HG03045 (cell line): ENCODE results near the gene HS3ST6.
A peak's percentile ranks its signal among the peaks of the same experiment; 100 is the strongest.
"Not testable (repeated sequence)": the region's sequence is repeated elsewhere in the genome, so short reads cannot be mapped to it uniquely, and the experiment has no call there.

Experiments
- ATAC-seq: cut with Tn5 transposase; IDR thresholded peaks from one replicate; pipeline ENCODE4 v1.9.1; 2021; ENCODE audit warnings: mild to moderate bottlenecking, moderate library complexity; ENCODE audit not compliant: unreplicated experiment

The HS3ST6 gene

DNA sequence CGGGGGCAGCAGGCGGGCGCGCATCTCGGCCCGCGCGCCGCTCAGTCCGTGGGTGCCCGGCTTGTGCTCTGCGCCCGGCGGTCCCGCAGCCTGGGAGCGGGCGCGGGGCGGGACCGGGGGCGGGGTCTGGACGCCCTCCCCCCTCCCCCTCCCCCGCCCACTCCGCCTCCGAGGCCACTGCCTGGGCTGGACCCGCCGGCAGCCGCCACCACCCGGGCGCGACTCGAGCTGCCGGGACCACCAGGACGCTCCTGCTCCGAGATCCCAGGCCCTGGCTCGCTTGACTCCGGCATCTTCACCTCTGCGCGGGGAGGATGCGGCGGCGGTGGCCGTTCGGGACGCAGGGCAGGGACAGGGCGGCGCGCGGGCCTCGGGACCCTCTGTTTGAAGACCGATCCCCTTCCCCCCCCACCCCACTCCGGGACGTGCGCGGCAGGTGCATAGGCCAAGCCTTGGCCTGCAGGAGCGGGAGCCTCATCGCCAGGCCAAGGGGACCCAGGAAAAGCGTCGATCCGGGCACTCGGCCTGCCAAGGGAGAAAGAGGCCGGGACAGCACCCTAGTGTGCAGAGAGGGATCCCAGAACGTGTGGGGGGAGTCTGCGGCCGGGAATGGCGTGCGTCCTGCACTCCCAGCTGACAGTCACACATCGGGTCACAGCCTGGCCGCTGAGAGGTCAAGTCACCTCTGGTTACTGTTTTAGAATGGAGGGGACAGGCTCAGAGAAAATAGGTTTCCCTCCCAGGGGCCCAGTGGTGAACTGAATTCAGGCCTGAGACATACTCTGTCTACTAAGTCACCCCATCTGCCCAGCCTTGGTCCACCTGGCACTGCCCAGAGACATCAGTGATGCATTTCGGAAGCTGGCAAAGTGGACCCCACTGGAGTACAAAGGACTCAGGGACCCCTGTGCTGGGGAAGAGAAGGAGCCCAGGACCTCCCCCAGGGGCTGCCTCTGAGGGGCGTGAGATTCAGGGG lies at the start of gene HS3ST6:
HS3ST6 (minus strand) TSS at position 65 of the 976 bp plus-strand sequence. CDS start 92 bp downstream, outside the sequence.
- no peak for ATAC-seq

DNA sequence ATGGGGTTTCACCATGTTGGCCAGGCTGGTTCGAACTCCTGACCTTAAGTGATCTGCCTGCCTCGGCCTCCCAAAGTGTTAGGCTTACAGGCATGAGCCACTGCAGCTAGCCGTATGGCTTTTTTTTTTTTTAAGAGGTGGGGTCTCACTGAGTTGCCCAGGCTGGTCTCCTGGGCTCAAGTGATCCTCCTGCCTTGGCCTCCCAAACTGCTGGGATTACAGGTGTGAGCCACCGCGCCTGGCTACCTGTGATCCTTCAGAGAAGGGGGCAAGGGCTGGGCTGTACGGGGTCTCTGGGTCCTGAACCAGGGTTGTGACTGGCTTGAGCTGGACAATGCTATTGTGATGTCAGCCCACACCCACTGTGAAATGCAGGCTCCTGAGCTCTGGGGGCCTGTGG lies 48.2 kb upstream of the HS3ST6 start, which contains the start of gene RNF151:
RNF151 (plus strand) TSS at position 397 of the 400 bp plus-strand sequence. CDS start 26 bp downstream, outside the sequence.
- no peak for ATAC-seq

GRCh38 chr16:1965396-1966001 lies 47.3 kb upstream of the HS3ST6 start:
- no peak for ATAC-seq

DNA sequence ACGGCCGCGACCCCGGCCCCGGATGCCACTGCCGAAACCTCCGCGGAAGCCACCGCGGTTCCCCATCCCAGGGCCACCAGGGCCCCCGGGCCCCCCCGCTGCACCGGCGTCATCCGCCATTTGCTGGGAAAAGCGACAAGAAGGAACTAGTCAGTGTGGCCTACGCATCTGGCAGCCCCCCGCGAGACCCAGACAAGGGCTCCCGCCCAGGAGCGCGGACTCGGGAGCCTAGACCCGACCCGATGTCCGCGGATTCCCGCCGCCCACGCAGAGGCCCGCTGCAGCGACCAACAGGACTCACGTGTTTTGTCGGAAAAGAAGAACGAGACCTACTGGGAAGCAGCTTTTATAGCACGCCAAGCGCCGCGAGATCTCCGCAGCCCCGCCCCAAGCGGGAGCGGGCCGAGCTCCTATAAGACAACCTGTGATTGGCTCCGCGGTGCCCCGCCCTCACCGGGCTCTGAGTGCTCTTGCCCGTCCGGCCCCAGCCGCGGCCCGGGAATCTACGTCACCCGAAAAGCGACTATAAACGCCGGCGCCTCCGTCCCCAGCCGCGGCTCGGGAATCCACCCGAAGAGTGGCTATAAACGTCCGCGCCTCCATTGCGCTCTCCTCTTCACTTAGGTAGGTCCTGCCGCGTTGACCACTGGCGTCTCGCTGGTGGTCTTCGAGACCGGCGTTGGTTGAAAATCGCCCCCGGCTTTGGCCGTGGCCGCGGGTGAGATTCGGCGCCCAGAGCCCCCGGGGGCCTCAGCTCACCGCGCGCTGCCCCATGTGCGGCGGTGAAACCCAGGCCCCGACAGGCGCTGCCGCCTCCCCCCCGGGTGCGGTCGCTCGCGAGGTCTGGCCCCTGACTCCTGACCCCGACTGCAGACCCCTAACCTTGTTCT lies 46.5 kb upstream of the HS3ST6 start, which contains the start of gene RPS2:
RPS2 (minus strand) TSS at position 321 of the 890 bp plus-strand sequence; CDS start at position 120, 201 bp downstream.
- peak; percentile 78 for ATAC-seq

DNA sequence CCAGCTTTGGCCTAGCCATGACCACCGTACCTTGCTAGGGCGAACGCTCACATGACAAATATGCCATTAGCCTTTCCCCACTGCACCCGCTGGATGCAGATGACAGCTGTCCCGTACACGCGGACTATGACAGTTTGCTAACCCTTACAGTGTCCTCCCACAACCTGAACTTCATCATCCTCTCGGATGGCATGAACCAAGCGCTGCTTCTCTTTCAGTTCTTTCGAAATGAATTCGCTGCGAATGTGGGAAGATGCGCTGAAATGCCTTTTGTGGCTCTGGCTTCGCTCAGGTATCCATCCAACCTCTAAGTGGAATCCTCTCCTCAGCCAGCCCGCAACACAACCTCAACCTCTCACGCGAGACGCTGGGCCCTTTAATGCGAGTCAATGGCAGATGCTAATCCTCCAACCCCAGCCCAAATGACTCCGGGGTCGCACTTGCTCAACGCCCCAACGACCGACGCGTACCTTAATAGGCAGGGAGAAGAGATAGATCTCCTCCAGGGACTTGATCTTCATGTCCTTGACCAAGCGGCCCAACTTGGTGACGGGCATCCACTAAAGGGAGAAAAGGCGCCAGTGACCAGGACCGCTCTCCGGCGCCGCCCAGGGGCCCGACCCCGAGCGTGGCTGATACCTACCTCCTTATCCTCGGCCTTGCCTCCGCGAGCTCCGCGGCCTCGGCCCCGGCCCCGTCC lies 45.7 kb upstream of the HS3ST6 start:
- ATAC-seq, result peak; percentile 5

DNA sequence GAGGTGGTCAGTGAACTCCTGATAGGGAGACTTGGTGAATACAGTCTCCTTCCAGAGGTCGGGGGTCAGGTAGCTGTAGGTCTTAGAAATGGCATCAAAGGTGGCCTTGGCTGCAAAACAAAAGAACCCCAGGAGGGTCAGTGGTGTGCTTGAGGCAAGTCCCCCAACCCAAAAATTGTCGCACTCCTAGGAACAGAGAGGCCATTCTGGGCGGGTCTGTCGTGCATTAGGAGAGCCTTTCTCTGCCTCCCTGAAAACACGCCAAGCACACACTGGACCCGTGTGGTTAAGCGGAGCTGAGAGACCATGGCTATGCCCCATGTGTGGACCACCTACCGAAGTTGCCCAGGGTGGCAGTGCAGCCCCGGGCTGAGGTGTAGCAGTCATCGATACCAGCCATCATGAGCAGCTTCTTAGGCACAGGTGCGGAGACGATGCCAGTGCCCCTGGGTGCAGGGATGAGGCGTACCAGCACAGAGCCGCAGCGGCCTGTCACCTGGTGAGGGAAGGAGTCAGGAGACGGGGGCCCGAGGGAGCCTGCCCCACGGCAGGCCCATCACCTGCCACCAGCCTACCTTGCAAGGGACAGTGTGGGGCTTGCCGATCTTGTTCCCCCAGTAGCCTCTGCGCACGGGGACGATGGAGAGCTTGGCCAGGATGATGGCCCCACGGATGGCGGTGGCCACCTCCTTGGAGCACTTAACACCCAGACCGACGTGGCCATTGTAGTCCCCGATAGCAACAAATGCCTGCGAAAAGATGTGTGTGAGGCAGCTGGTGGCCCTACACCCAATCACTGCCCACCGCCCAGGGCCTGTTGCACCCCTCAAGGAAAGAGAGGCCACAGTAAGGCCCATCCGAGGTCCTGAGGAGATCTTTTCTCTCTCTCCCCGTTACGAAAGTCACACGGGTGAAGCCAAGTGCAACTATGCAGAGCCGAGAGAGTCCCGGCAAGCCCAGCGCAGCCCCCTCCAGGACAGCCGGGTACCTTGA lies 44.2 kb upstream of the HS3ST6 start:
- not testable (repeated sequence) for ATAC-seq

DNA sequence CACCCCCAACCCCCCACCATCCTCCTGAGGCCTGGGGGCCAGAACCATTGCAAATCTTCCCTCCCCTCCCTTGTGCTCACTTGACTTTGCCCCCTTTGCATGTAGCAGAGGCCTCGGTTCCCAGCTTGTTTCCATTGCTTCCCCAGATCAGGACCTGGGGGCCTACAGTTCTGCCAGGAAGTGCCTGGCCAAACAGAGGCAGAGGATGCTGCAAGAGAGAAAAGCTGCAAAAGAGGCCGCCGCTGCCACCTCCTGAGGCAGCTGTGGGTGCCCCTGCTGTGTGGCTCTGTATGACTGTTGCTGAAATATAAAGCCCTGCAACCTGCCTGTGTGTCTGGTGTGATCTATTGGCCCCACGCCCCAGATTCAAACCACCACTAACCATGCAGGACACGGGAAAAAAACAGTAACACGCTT lies 43.4 kb upstream of the HS3ST6 start:
- no peak for ATAC-seq

GRCh38 chr16:1960665-1961630 lies 42.7 kb upstream of the HS3ST6 start:
- ATAC-seq, result no peak

DNA sequence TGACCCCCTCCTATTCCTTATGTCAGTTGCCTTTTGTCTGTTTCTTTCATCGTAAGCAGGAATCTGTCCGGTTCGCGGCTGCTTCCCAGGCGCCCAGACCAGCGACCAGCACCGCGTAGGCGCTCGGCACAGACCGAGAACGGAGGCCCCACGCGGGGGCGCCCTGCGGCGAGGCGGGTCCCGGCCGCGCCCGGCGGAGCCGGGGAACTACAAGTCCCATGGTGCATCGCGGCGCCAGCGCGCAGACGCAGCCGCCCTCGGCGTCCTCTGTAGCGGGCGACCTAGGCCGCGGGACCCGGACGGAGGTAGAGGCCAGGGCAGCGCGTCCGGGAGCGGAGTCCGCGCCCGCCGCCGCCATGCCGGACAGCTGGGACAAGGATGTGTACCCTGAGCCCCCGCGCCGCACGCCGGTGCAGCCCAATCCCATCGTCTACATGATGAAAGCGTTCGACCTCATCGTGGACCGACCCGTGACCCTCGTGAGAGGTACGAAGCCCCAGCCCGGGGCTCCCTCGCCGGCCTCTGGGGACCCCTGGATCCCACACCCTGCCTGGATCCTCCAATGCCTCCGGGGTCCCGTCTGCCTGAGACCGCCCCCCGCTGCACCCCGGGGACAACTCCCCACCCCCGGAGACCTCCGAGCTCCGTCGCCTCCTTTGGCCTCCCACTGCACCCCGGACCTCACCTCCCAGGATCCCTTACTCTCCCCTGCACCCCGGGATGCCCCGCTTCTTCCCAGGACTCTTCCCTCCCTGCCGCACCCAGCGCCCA lies 41.2 kb upstream of the HS3ST6 start, which contains the start of gene NDUFB10:
NDUFB10 (plus strand) TSS at position 270 of the 771 bp plus-strand sequence; CDS start at position 357, 87 bp downstream.
- ATAC-seq, result peak; percentile 71

DNA sequence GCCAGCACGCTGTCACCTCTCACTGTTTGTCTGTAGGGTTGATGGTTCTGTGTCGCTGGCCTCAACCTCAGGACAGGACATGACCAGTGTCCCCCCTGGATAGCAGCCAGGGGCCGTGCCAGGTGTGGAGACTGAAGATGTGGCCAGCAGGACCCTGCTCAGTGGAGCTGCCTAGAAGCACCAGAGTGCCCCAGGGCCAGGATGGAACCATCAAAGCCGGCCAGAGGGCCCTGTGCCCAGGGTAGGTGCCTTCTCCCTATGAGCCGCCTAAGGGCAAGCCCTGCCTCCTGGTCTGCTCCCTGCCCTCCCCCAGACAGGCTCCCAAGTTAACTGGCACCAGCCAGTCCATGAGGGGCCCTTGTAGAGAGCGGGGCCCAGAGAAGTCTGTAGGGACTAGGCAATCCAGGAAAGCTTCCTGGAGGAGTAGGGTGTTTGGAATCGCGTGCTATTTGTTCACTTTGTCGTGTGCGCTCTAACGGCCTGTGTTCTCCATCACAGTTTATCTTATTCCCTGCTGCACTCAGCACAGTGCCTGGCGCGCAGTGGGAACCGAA lies 40.6 kb upstream of the HS3ST6 start:
- ATAC-seq, result no peak

DNA sequence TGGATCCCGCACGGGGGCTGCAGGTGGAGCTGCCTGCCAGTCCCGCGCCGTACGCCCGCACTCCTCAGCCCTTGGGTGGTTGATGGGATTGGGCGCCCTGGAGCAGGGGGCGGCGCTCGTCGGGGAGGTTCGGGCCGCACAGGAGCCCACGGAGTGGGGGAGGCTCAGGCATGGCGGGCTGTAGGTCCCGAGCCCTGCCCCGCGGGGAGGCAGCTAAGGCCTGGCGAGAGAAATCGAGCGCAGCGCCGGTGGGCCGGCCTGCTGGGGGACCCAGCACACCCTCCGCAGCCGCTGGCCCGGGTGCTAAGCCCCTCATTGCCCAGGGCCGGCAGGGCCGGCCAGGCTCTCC lies 39.9 kb upstream of the HS3ST6 start:
- ATAC-seq, result not testable (repeated sequence)

GRCh38 chr16:1957434-1958142 lies 39.4 kb upstream of the HS3ST6 start:
- ATAC-seq, result not testable (repeated sequence)

DNA sequence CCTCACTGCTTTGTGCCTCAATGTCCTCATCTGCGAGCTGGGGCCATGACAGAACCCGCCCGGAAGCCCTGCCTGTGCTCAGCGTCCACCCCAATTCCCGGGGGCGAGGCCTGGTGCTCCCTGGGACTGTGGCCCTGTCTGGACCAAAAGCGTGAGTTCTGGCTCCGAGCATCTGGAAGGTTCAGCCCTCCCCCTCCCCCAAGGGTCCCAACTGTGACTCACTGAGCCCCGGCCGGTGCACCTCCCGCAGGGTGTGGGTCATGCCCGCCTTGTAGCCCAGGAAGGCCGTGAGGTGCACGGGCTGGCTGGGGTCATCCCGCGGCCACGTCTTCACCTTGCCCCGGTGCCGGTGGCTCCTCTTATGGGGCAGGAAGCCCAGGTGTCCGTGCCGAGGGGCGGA lies 35.5 kb upstream of the HS3ST6 start:
- ATAC-seq, result no peak

DNA sequence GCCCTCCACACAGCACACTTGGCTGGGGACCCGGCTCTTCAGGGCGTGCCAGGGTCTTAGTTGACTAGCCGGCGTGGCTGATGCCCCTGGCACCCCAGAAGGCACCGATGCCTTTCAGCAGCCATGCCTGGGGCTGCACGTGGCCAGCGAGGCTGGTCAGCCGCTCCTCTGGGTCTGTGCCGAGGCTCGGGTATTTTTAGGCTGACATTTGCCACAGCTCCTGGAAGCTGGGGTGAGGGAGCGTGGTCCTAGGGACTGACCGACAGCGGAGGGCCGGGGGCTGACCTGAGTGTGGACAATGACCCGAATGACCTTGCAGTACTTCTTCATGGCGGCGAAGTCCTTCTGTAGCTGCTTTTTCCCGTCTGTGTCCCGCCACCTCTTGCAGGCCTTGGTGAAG lies 32.3 kb upstream of the HS3ST6 start:
- ATAC-seq, result no peak

GRCh38 chr16:1950047-1950446 lies 31.8 kb upstream of the HS3ST6 start:
- ATAC-seq, result no peak

GRCh38 chr16:1949507-1949906 lies 31.3 kb upstream of the HS3ST6 start:
- ATAC-seq, result no peak
